Measurements from ENCODE around the gene AFF1. TPM values are rescaled to one million over a fixed set of nuclear protein-coding genes. Genes with fewer than 3 reads are reported as not detected.

Gene AFF1
- total RNA-seq, 2 donors from 2014 or later = 42.8 to 57.0 TPM

DNA sequence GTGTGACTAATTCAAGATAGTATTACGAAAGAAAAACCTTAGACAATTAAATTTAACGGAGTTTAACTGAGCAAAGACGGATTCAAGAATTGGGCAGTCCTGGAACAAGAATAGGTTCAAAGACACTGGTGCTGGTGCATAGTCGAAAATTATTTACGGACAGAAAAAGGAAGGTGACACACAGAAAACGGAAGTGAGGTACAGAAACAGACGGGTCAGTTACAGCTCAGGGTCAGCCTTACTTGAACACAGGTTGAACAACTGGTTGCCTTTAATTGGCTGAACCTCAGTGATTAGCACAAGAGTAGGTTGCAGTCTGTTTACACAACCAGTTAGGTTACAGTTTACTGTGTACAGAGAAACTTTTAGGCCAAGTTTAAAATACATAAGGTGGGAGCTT, 254.1 kb downstream of the AFF1 start:
- no peak for DNase-seq
- H3K27ac ChIP-seq = no peak overlapping the region
- H3K4me1 ChIP-seq = peaks cover 7% of the 10 kb centered on the region
- intact Hi-C loops (cut with DNase I) = no loop called here
- ATAC-seq = no peak
- no peak overlapping the region for H3K4me3 ChIP-seq
- TF ChIP-seq, protein P1, sequence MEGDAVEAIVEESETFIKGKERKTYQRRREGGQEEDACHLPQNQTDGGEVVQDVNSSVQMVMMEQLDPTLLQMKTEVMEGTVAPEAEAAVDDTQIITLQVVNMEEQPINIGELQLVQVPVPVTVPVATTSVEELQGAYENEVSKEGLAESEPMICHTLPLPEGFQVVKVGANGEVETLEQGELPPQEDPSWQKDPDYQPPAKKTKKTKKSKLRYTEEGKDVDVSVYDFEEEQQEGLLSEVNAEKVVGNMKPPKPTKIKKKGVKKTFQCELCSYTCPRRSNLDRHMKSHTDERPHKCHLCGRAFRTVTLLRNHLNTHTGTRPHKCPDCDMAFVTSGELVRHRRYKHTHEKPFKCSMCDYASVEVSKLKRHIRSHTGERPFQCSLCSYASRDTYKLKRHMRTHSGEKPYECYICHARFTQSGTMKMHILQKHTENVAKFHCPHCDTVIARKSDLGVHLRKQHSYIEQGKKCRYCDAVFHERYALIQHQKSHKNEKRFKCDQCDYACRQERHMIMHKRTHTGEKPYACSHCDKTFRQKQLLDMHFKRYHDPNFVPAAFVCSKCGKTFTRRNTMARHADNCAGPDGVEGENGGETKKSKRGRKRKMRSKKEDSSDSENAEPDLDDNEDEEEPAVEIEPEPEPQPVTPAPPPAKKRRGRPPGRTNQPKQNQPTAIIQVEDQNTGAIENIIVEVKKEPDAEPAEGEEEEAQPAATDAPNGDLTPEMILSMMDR (IDR thresholded peaks at IDR 0.05) = no peak
- TF ChIP-seq POLR2A (IDR thresholded peaks at IDR 0.05) = no peak
- H3K27me3 ChIP-seq = no peaks in the 10 kb centered on the region
- H3K36me3 ChIP-seq (replicated peaks in 1 of 2; ENCODE audit: insufficient read depth in 1 of 2, low read depth in 2 of 2) = peaks cover 0 to 2% of the 10 kb centered on the region in 2 donors
- no peaks in the 10 kb centered on the region for H3K9me3 ChIP-seq
- 84 to 89% methylated on average over 7 of the region's 7 CpGs for WGBS, 2 donors

Other genes starting within 250 kb of the AFF1 start
- gene SLC10A6, start 85.6 kb upstream of the AFF1 start, total RNA-seq = 1 to 10 TPM in 1 of 2 donors, under 1 TPM in 1; 0.66 to 2.3 TPM
- gene C4orf36, start 42.6 kb upstream of the AFF1 start, total RNA-seq = 1 to 10 TPM; 1.3 to 3.6 TPM